Activated CD4-positive, alpha-beta memory T cell treated with anti-CD3 and anti-CD28 coated beads for 36 hours (primary cell): ENCODE measurements around the gene SOX6. TPM values are rescaled to one million over a fixed set of nuclear protein-coding genes. Genes with fewer than 3 reads are reported as not detected.

ENCODE experiments used
- CTCF ChIA-PET: fragments of 350-600 bp; sonication (Branson Sonifier 250); formaldehyde crosslinking; loops from one replicate; lab custom pipeline; 2021; ENCODE audit warnings: antibody characterized with exemption, inconsistent platforms; lab: Charles Lee
- POLR2A ChIA-PET: fragments of 350-600 bp; sonication (Branson Sonifier 250); formaldehyde crosslinking; loops from one replicate; lab custom pipeline; 2021; ENCODE audit warnings: antibody characterized with exemption; lab: Charles Lee
- DNase-seq: peaks from one replicate; pipeline ENCODE4 v3.0.0-alpha.2; 2020
- H3K27ac Mint-ChIP-seq: one replicate; pipeline ENCODE4 v1.8.0; 2021; ENCODE audit warnings: mixed read lengths
- H3K27me3 Mint-ChIP-seq: one replicate; pipeline ENCODE4 v1.8.0; 2021; ENCODE audit warnings: mixed read lengths
- H3K36me3 Mint-ChIP-seq: one replicate; pipeline ENCODE4 v1.8.0; 2021; ENCODE audit warnings: mixed read lengths
- H3K4me1 Mint-ChIP-seq: one replicate; pipeline ENCODE4 v1.8.0; 2021; ENCODE audit warnings: low read depth, mixed read lengths
- H3K4me3 Mint-ChIP-seq: one replicate; pipeline ENCODE4 v1.8.0; 2021; ENCODE audit warnings: mild to moderate bottlenecking, mixed read lengths
- H3K9me3 Mint-ChIP-seq: one replicate; pipeline ENCODE4 v1.8.0; 2021; ENCODE audit warnings: mixed read lengths
- intact Hi-C: fragments of 100-400 bp; cut with micrococcal nuclease; formaldehyde crosslinking; loops from one replicate; pipeline ENCODE4 v1.15.1; 2023
- total RNA-seq, 2 experiments: library from RNA; stranded (reverse); gene quantifications; one replicate each; pipeline ENCODE4 v1.2.3, GENCODE V29; 2021

The SOX6 gene
- total RNA-seq, 2 experiments from 2014 or later = not detected

- Mint-ChIP-seq H3K4me1 (no peaks in the 10 kb centered on the region), H3K4me3 (no peak overlapping the region), H3K36me3 (no peaks in the 10 kb centered on the region), H3K27me3 (no peaks in the 10 kb centered on the region), H3K9me3 (peaks cover 3% of the 10 kb centered on the region), H3K27ac (no peak overlapping the region)
- no peak for DNase-seq
- CTCF ChIA-PET = no interaction called here
- intact Hi-C loops = no loop called here
- POLR2A ChIA-PET = no interaction called here
These were observed 238.2 kb downstream of the SOX6 start for GRCh38 chr11:16117989-16118756.

DNA sequence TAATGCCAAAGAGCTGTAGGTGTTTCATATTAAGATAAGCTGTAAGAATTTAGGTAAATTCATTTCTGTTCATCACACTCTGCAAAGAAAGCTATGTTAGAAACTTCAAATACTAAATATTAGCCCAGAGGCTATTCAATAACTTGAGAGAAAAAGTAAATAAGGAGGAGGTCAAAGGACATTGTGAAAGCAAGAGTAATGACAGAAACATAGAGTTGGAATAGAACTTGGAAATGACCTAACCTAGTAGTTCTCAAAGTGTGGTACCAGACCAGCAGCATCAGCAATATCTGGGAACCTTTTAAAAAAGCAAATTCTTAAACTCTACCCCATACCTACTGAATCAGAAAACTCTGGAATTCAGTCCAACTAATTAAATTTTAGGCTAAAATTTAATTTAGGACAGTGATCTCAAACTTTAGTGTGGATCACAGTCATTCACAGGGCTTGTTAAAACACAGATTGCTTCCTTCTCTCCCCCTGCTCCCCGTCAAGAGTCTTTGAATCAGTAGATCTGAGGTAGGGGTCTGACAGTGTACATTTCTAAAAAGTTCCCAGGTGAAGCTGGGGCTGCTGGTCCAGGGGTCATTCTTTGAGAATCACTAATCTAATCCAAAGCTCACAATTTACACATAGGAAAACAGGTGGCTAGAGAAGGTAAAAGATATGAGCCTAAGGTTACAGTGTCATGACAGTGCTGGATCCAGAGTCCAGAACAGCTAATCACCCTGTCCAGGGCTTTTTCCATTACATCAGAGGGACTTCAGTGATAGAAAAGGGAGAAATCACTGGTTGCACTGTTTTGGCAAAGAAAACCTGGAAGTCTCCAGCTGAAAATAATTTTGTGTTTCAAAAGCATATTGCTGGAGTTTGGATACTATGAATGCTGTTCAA, 241.1 kb downstream of the SOX6 start:
- no peaks in the 10 kb centered on the region for H3K36me3 Mint-ChIP-seq
- DNase-seq = no peak
- no peak overlapping the region for H3K27ac Mint-ChIP-seq
- intact Hi-C loops = no loop called here
- H3K27me3 Mint-ChIP-seq = no peaks in the 10 kb centered on the region
- ChIA-PET CTCF (no interaction called here), POLR2A (no interaction called here)
- peaks cover 3% of the 10 kb centered on the region for H3K9me3 Mint-ChIP-seq
- H3K4me1 Mint-ChIP-seq = no peaks in the 10 kb centered on the region
- H3K4me3 Mint-ChIP-seq = no peak overlapping the region

- DNase-seq = no peak
- ChIA-PET CTCF (no interaction called here), POLR2A (no interaction called here)
- Mint-ChIP-seq H3K9me3 (peaks cover 3% of the 10 kb centered on the region), H3K36me3 (no peaks in the 10 kb centered on the region), H3K27ac (no peak overlapping the region), H3K27me3 (no peaks in the 10 kb centered on the region), H3K4me1 (no peaks in the 10 kb centered on the region), H3K4me3 (no peak overlapping the region)
- intact Hi-C loops = no loop called here
These were observed 241.9 kb downstream of the SOX6 start for GRCh38 chr11:16114431-16114830.

- Mint-ChIP-seq H3K9me3 (peaks cover 3% of the 10 kb centered on the region), H3K4me1 (no peaks in the 10 kb centered on the region), H3K36me3 (no peaks in the 10 kb centered on the region), H3K4me3 (no peak overlapping the region), H3K27ac (no peak overlapping the region), H3K27me3 (no peaks in the 10 kb centered on the region)
- CTCF ChIA-PET = no interaction called here
- no peak for DNase-seq
- intact Hi-C loops = no loop called here
- POLR2A ChIA-PET = no interaction called here
These were observed 244.7 kb downstream of the SOX6 start for GRCh38 chr11:16111690-16112089.

GRCh38 chr11:16110886-16111285, 245.5 kb downstream of the SOX6 start:
- Mint-ChIP-seq H3K4me3 (no peak overlapping the region), H3K27me3 (no peaks in the 10 kb centered on the region), H3K27ac (no peak overlapping the region), H3K36me3 (no peaks in the 10 kb centered on the region), H3K9me3 (peaks cover 5% of the 10 kb centered on the region), H3K4me1 (no peaks in the 10 kb centered on the region)
- DNase-seq = no peak
- ChIA-PET POLR2A (no interaction called here), CTCF (no interaction called here)
- intact Hi-C loops = no loop called here

GRCh38 chr11:16099343-16099900, 256.9 kb downstream of the SOX6 start:
- no peak for DNase-seq
- H3K4me1 Mint-ChIP-seq = no peaks in the 10 kb centered on the region
- no peaks in the 10 kb centered on the region for H3K27me3 Mint-ChIP-seq
- ChIA-PET CTCF (no interaction called here), POLR2A (no interaction called here)
- no peak overlapping the region for H3K27ac Mint-ChIP-seq
- H3K36me3 Mint-ChIP-seq = no peaks in the 10 kb centered on the region
- no peak overlapping the region for H3K4me3 Mint-ChIP-seq
- H3K9me3 Mint-ChIP-seq = peaks cover 6% of the 10 kb centered on the region
- intact Hi-C loops = no loop called here

GRCh38 chr11:16098526-16099205, 257.7 kb downstream of the SOX6 start:
- H3K36me3 Mint-ChIP-seq = no peaks in the 10 kb centered on the region
- POLR2A ChIA-PET = no interaction called here
- H3K27ac Mint-ChIP-seq = no peak overlapping the region
- peaks cover 5% of the 10 kb centered on the region for H3K9me3 Mint-ChIP-seq
- CTCF ChIA-PET = no interaction called here
- H3K4me3 Mint-ChIP-seq = no peak overlapping the region
- no peaks in the 10 kb centered on the region for H3K4me1 Mint-ChIP-seq
- H3K27me3 Mint-ChIP-seq = no peaks in the 10 kb centered on the region
- intact Hi-C loops = no loop called here
- DNase-seq = no peak

- no peak overlapping the region for H3K27ac Mint-ChIP-seq
- no peaks in the 10 kb centered on the region for H3K36me3 Mint-ChIP-seq
- no peak for DNase-seq
- intact Hi-C loops = no loop called here
- H3K4me3 Mint-ChIP-seq = no peak overlapping the region
- ChIA-PET POLR2A (no interaction called here), CTCF (interaction anchor here (0.7 kb wide), 1 partner anchor 377 kb away, joined by 4 read pairs; no protein-coding TSS in a partner anchor)
- H3K27me3 Mint-ChIP-seq = no peaks in the 10 kb centered on the region
- H3K4me1 Mint-ChIP-seq = no peaks in the 10 kb centered on the region
- peaks cover 3% of the 10 kb centered on the region for H3K9me3 Mint-ChIP-seq
These were observed 258.8 kb downstream of the SOX6 start for GRCh38 chr11:16097543-16097942.

- no peak overlapping the region for H3K27ac Mint-ChIP-seq
- no peaks in the 10 kb centered on the region for H3K27me3 Mint-ChIP-seq
- H3K4me1 Mint-ChIP-seq = no peaks in the 10 kb centered on the region
- POLR2A ChIA-PET = no interaction called here
- no peak overlapping the region for H3K4me3 Mint-ChIP-seq
- CTCF ChIA-PET = no interaction called here
- intact Hi-C loops = no loop called here
- peaks cover 3% of the 10 kb centered on the region for H3K9me3 Mint-ChIP-seq
- DNase-seq = no peak
- H3K36me3 Mint-ChIP-seq = no peaks in the 10 kb centered on the region
These were observed 260.0 kb downstream of the SOX6 start for GRCh38 chr11:16096336-16096735.

- Mint-ChIP-seq H3K9me3 (no peaks in the 10 kb centered on the region), H3K4me3 (no peak overlapping the region), H3K27me3 (no peaks in the 10 kb centered on the region), H3K4me1 (no peaks in the 10 kb centered on the region), H3K27ac (no peak overlapping the region), H3K36me3 (no peaks in the 10 kb centered on the region)
- POLR2A ChIA-PET = no interaction called here
- intact Hi-C loops = no loop called here
- CTCF ChIA-PET = no interaction called here
- DNase-seq = no peak
These were observed 260.6 kb downstream of the SOX6 start for GRCh38 chr11:16095756-16096155.

GRCh38 chr11:16093889-16094653, 262.3 kb downstream of the SOX6 start:
- ChIA-PET CTCF (no interaction called here), POLR2A (no interaction called here)
- intact Hi-C loops = no loop called here
- no peaks in the 10 kb centered on the region for H3K36me3 Mint-ChIP-seq
- no peaks in the 10 kb centered on the region for H3K4me1 Mint-ChIP-seq
- no peak for DNase-seq
- no peaks in the 10 kb centered on the region for H3K27me3 Mint-ChIP-seq
- H3K9me3 Mint-ChIP-seq = no peaks in the 10 kb centered on the region
- no peak overlapping the region for H3K27ac Mint-ChIP-seq
- no peak overlapping the region for H3K4me3 Mint-ChIP-seq
